HUES48 (cell line): ENCODE results near the gene JOSD2.

ENCODE experiments used
- H3K27ac ChIP-seq: one replicate; pipeline ENCODE4 v1.7.0; 2013; ENCODE audit warnings: low read depth, low read length, inconsistent platforms
- H3K27me3 ChIP-seq: 2 replicates; pipeline ENCODE4 v1.6.1; 2013; ENCODE audit warnings: mild to moderate bottlenecking, low read length; ENCODE audit not compliant: control insufficient read depth, insufficient read depth
- H3K36me3 ChIP-seq: 2 replicates; pipeline ENCODE4 v1.6.1; 2013; ENCODE audit warnings: low read length; ENCODE audit not compliant: control insufficient read depth, insufficient read depth
- H3K4me1 ChIP-seq: 2 replicates; pipeline ENCODE4 v1.6.1; 2013; ENCODE audit warnings: mild to moderate bottlenecking, low read length; ENCODE audit not compliant: control insufficient read depth, insufficient read depth
- H3K4me3 ChIP-seq: 2 replicates; pipeline ENCODE4 v1.5.1; 2013; ENCODE audit warnings: mild to moderate bottlenecking, low read depth, low read length
- H3K9ac ChIP-seq: 2 replicates; pipeline ENCODE4 v1.6.1; 2013; ENCODE audit warnings: mild to moderate bottlenecking, low read depth, low read length, moderate library complexity
- H3K9me3 ChIP-seq: 2 replicates; pipeline ENCODE4 v1.6.1; 2013; ENCODE audit warnings: low read length; ENCODE audit not compliant: control insufficient read depth, insufficient read depth

JOSD2 gene

GRCh38 chr19:50519006-50519575 is 8.1 kb upstream of the JOSD2 start:
- no peak overlapping the region for H3K4me3 ChIP-seq

GRCh38 chr19:50518091-50519005 is 7.4 kb upstream of the JOSD2 start:
- no peaks in the 10 kb centered on the region; the same call in 1 of the 2 replicates for H3K9me3 ChIP-seq
- H3K9ac ChIP-seq: no peak overlapping the region
- no peaks in the 10 kb centered on the region for H3K27me3 ChIP-seq
- H3K36me3 ChIP-seq: no peaks in the 10 kb centered on the region
- H3K27ac ChIP-seq: no peak overlapping the region
- H3K4me1 ChIP-seq: no peaks in the 10 kb centered on the region
- H3K4me3 ChIP-seq: no peak overlapping the region

More at GRCh38 chr19:50519006-50519575, 8.1 kb upstream of the JOSD2 start:
- H3K36me3 ChIP-seq: no peaks in the 10 kb centered on the region
- no peaks in the 10 kb centered on the region for H3K4me1 ChIP-seq
- H3K9me3 ChIP-seq: no peaks in the 10 kb centered on the region; the same call in 1 of the 2 replicates
- no peak overlapping the region for H3K9ac ChIP-seq
- no peak overlapping the region for H3K27ac ChIP-seq
- H3K27me3 ChIP-seq: no peaks in the 10 kb centered on the region

- Histone ChIP-seq H3K36me3 (no peaks in the 10 kb centered on the region), H3K27me3 (no peaks in the 10 kb centered on the region), H3K4me3 (no peak overlapping the region), H3K9ac (no peak overlapping the region), H3K27ac (no peak overlapping the region), H3K9me3 (no peaks in the 10 kb centered on the region; the same call in 1 of the 2 replicates), H3K4me1 (no peaks in the 10 kb centered on the region)
Measured at GRCh38 chr19:50517704-50518075, 6.7 kb upstream of the JOSD2 start.

- H3K36me3 ChIP-seq: no peaks in the 10 kb centered on the region
Measured at GRCh38 chr19:50516964-50517703, 6.1 kb upstream of the JOSD2 start.

GRCh38 chr19:50516456-50516855 is 5.5 kb upstream of the JOSD2 start:
- Histone ChIP-seq H3K9ac (no peak overlapping the region), H3K36me3 (no peaks in the 10 kb centered on the region), H3K4me3 (no peak overlapping the region), H3K27me3 (no peaks in the 10 kb centered on the region), H3K4me1 (no peaks in the 10 kb centered on the region), H3K9me3 (no peaks in the 10 kb centered on the region; the same call in 1 of the 2 replicates), H3K27ac (no peak overlapping the region)

More at GRCh38 chr19:50516964-50517703, 6.1 kb upstream of the JOSD2 start:
- H3K4me1 ChIP-seq: no peaks in the 10 kb centered on the region
- H3K27ac ChIP-seq: no peak overlapping the region
- no peak overlapping the region for H3K9ac ChIP-seq
- H3K27me3 ChIP-seq: no peaks in the 10 kb centered on the region
- no peak overlapping the region for H3K4me3 ChIP-seq
- no peaks in the 10 kb centered on the region; the same call in 1 of the 2 replicates for H3K9me3 ChIP-seq

- Histone ChIP-seq H3K36me3 (no peaks in the 10 kb centered on the region), H3K4me3 (no peak overlapping the region), H3K27me3 (no peaks in the 10 kb centered on the region), H3K9ac (no peak overlapping the region), H3K27ac (no peak overlapping the region), H3K4me1 (no peaks in the 10 kb centered on the region; the same call in 1 of the 2 replicates), H3K9me3 (no peaks in the 10 kb centered on the region)
Measured at GRCh38 chr19:50515168-50515561, 4.2 kb upstream of the JOSD2 start.

- Histone ChIP-seq H3K4me1 (no peaks in the 10 kb centered on the region; the same call in 1 of the 2 replicates), H3K27me3 (no peaks in the 10 kb centered on the region), H3K9ac (no peak overlapping the region), H3K9me3 (no peaks in the 10 kb centered on the region), H3K27ac (no peak overlapping the region), H3K36me3 (no peaks in the 10 kb centered on the region), H3K4me3 (no peak overlapping the region)
Measured at GRCh38 chr19:50514346-50515167, 3.6 kb upstream of the JOSD2 start.

- H3K27me3 ChIP-seq: no peaks in the 10 kb centered on the region
- H3K4me1 ChIP-seq: no peaks in the 10 kb centered on the region; the same call in 1 of the 2 replicates
- no peaks in the 10 kb centered on the region for H3K36me3 ChIP-seq
- no peaks in the 10 kb centered on the region for H3K9me3 ChIP-seq
- no peak within 1 kb of the TSS for H3K4me3 ChIP-seq
- H3K9ac ChIP-seq: no peak within 1 kb of the TSS
- H3K27ac ChIP-seq: no peak within 1 kb of the TSS
Measured at GRCh38 chr19:50513746-50514345, 2.9 kb upstream of the JOSD2 start, which contains the start of gene ASPDH. Gene ASPDH, minus strand, starts transcription at chr19:50513913. Its CDS starts 90 bp downstream, at chr19:50513823.

GRCh38 chr19:50512999-50513745 is 2.2 kb upstream of the JOSD2 start:
- no peak overlapping the region for H3K27ac ChIP-seq

More at GRCh38 chr19:50512999-50513745, 2.2 kb upstream of the JOSD2 start:
- no peaks in the 10 kb centered on the region for H3K9me3 ChIP-seq
- H3K4me3 ChIP-seq: no peak overlapping the region
- peaks cover under 1% of the 10 kb centered on the region; the same call in 1 of the 2 replicates for H3K27me3 ChIP-seq
- no peaks in the 10 kb centered on the region for H3K36me3 ChIP-seq
- H3K4me1 ChIP-seq: no peaks in the 10 kb centered on the region; the same call in 1 of the 2 replicates
- no peak overlapping the region for H3K9ac ChIP-seq
